ENCODE measurements around the gene LOXL4. TPM values are rescaled to one million over a fixed set of nuclear protein-coding genes. Genes with fewer than 3 reads are reported as not detected.
"Not testable (repeated sequence)": the region's sequence is repeated elsewhere in the genome, so short reads cannot be mapped to it uniquely, and the experiment has no call there.

LOXL4 gene
- total RNA-seq, 1 donor from 2014 or later, result not detected

- Mint-ChIP-seq H3K27ac (no peak overlapping the region), H3K36me3 (ENCODE audit: low read depth) (peaks cover 31% of the 10 kb centered on the region), H3K9me3 (no peaks in the 10 kb centered on the region)
Observed at GRCh38 chr10:98238391-98238790, 29.6 kb downstream of the LOXL4 start.

GRCh38 chr10:98236862-98237261 lies 31.1 kb downstream of the LOXL4 start:
- intact Hi-C loops (cut with micrococcal nuclease), result no loop called here
- Mint-ChIP-seq H3K36me3 (ENCODE audit: low read depth) (peaks cover 29% of the 10 kb centered on the region), H3K4me1 (ENCODE audit: low read depth) (no peaks in the 10 kb centered on the region), H3K27me3 (ENCODE audit: insufficient read depth) (no peaks in the 10 kb centered on the region), H3K4me3 (no peak overlapping the region), H3K27ac (no peak overlapping the region), H3K9me3 (no peaks in the 10 kb centered on the region)
- DNase-seq (ENCODE audit: low spot score), result no peak

More at GRCh38 chr10:98238391-98238790, 29.6 kb downstream of the LOXL4 start:
- H3K4me3 Mint-ChIP-seq, result no peak overlapping the region
- no peak for DNase-seq (ENCODE audit: low spot score)
- H3K27me3 Mint-ChIP-seq (ENCODE audit: insufficient read depth), result no peaks in the 10 kb centered on the region
- intact Hi-C loops (cut with micrococcal nuclease), result no loop called here
- H3K4me1 Mint-ChIP-seq (ENCODE audit: low read depth), result no peaks in the 10 kb centered on the region

DNA sequence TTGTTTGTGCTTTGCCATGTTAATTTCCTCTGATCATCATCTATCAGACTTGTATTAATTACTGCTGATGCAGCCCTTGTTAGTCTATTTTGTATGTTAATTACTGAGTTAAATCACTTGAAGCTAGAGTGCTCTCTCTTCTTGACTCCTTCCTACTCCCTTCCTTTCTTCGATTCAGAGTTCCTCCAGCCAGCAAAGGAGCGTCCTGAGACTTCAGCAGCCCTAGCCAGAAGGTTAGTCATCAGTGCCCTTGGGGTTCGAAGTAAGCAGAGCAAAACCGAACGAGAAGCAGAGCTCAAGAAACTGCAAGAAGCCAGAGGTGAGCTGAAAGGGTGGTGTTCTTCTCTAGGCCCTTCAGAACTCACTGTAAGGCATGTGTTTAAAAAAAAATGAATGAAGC lies 32.1 kb downstream of the LOXL4 start:
- H3K4me3 Mint-ChIP-seq, result no peak overlapping the region
- H3K36me3 Mint-ChIP-seq (ENCODE audit: low read depth), result peaks cover 30% of the 10 kb centered on the region
- DNase-seq (ENCODE audit: low spot score), result no peak
- no peaks in the 10 kb centered on the region for H3K27me3 Mint-ChIP-seq (ENCODE audit: insufficient read depth)
- H3K4me1 Mint-ChIP-seq (ENCODE audit: low read depth), result no peaks in the 10 kb centered on the region
- intact Hi-C loops (cut with micrococcal nuclease), result no loop called here
- H3K9me3 Mint-ChIP-seq, result no peaks in the 10 kb centered on the region
- no peak overlapping the region for H3K27ac Mint-ChIP-seq

GRCh38 chr10:98231417-98231816 lies 36.6 kb downstream of the LOXL4 start:
- H3K27ac Mint-ChIP-seq, result no peak overlapping the region
- no peak for DNase-seq (ENCODE audit: low spot score)
- no peaks in the 10 kb centered on the region for H3K27me3 Mint-ChIP-seq (ENCODE audit: insufficient read depth)
- H3K4me1 Mint-ChIP-seq (ENCODE audit: low read depth), result peaks cover 8% of the 10 kb centered on the region
- no peak overlapping the region for H3K4me3 Mint-ChIP-seq
- peaks cover 4% of the 10 kb centered on the region for H3K9me3 Mint-ChIP-seq
- H3K36me3 Mint-ChIP-seq (ENCODE audit: low read depth), result peaks cover 35% of the 10 kb centered on the region
- intact Hi-C loops (cut with micrococcal nuclease), result no loop called here

DNA sequence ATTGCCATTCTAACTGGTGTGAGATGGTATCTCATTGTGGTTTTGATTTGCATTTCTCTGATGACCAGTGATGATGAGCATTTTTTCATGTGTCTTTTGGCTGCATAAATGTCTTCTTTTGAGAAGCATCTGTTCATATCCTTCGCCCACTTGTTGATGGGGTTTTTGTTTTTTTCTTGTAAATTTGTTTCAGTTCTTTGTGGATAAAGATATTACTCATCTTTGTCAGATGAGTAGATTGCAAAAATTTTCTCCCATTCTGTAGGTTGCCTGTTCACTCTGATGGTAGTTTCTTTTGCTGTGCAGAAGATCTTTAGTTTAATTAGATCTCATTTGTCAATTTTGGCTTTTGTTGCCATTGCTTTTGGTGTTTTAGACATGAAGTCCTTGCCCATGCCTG lies 39.7 kb downstream of the LOXL4 start:
- H3K9me3 Mint-ChIP-seq; DNase-seq (ENCODE audit: low spot score); H3K4me1 Mint-ChIP-seq (ENCODE audit: low read depth); H3K4me3 Mint-ChIP-seq; H3K27me3 Mint-ChIP-seq (ENCODE audit: insufficient read depth): not testable (repeated sequence)
- Mint-ChIP-seq H3K36me3 (ENCODE audit: low read depth) (peaks cover 27% of the 10 kb centered on the region), H3K27ac (peak overlapping the region; percentile 42)
- intact Hi-C loops (cut with micrococcal nuclease), result loop anchor here (5.0 kb wide), 1 partner anchor 91 kb away; no protein-coding TSS in a partner anchor

DNA sequence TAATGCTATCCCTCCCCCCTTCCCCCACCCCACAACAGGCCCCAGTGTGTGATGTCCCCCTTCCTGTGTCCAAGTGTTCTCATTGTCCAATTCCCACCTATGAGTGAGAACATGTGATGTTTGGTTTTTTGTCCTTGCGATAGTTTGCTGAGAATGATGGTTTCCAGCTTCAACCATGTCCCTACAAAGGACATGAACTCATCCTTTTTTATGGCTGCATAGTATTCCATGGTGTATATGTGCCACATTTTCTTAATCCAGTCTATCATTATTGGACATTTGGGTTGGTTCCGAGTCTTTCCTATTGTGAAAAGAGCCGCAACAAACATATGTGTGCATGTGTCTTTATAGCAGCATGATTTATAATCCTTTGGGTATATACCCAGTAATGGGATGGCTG lies 40.3 kb downstream of the LOXL4 start:
- not testable (repeated sequence) for H3K4me3 Mint-ChIP-seq; DNase-seq (ENCODE audit: low spot score); H3K27ac Mint-ChIP-seq; H3K27me3 Mint-ChIP-seq (ENCODE audit: insufficient read depth); H3K9me3 Mint-ChIP-seq; H3K4me1 Mint-ChIP-seq (ENCODE audit: low read depth)
- peaks cover 28% of the 10 kb centered on the region for H3K36me3 Mint-ChIP-seq (ENCODE audit: low read depth)
- intact Hi-C loops (cut with micrococcal nuclease), result loop anchor here (5.0 kb wide), 1 partner anchor 90 kb away; no protein-coding TSS in a partner anchor

DNA sequence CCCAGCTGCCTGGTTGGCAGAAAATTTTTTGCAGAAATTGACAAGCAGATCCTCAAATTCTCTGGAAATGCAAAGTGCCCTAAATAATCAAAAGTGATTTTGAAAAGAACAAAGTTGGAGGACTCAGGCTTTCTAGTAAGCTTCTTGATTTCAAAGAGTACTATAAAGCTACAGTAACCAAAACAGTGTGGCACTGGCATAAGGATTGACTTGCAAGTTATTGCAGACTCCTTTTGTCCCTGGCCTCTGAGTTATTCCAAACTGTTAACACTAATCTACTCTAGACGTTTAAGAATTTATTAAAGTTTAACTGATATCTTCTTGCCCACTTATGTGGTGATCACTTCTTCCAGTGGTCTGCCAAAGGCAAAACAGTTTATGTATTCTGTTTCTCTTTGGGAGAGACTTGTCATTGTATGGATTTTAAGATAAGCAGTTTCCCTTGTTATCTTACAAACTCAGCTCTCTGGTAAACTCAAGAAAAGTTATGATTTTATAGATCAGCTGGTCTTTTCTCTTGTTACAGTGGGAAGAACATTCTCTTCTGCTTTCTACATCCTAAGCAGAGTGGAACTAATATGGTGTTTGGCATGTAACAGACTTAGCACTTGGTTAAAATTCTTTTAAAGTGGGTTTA lies 41.4 kb downstream of the LOXL4 start:
- H3K27me3 Mint-ChIP-seq (ENCODE audit: insufficient read depth), result no peaks in the 10 kb centered on the region
- H3K9me3 Mint-ChIP-seq, result peaks cover 4% of the 10 kb centered on the region
- no peak overlapping the region for H3K27ac Mint-ChIP-seq
- DNase-seq (ENCODE audit: low spot score), result no peak
- intact Hi-C loops (cut with micrococcal nuclease), result loop anchor here (5.0 kb wide), 1 partner anchor 89 kb away; no protein-coding TSS in a partner anchor
- H3K4me3 Mint-ChIP-seq, result no peak overlapping the region
- H3K36me3 Mint-ChIP-seq (ENCODE audit: low read depth), result peaks cover 23% of the 10 kb centered on the region
- peaks cover 8% of the 10 kb centered on the region for H3K4me1 Mint-ChIP-seq (ENCODE audit: low read depth)

- DNase-seq (ENCODE audit: low spot score), result no peak
- H3K4me3 Mint-ChIP-seq, result no peak overlapping the region
- peaks cover 14% of the 10 kb centered on the region for H3K36me3 Mint-ChIP-seq (ENCODE audit: low read depth)
- intact Hi-C loops (cut with micrococcal nuclease), result loop anchor here (5.0 kb wide), 1 partner anchor 88 kb away; no protein-coding TSS in a partner anchor
- peaks cover 7% of the 10 kb centered on the region for H3K9me3 Mint-ChIP-seq
- H3K27ac Mint-ChIP-seq, result no peak overlapping the region
- H3K27me3 Mint-ChIP-seq (ENCODE audit: insufficient read depth), result no peaks in the 10 kb centered on the region
- peaks cover 8% of the 10 kb centered on the region for H3K4me1 Mint-ChIP-seq (ENCODE audit: low read depth)
Observed at GRCh38 chr10:98224996-98225395, 43.0 kb downstream of the LOXL4 start.

GRCh38 chr10:98224509-98224908 lies 43.5 kb downstream of the LOXL4 start:
- Mint-ChIP-seq H3K27ac (no peak overlapping the region), H3K9me3 (peaks cover 11% of the 10 kb centered on the region), H3K4me1 (ENCODE audit: low read depth) (peaks cover 8% of the 10 kb centered on the region), H3K36me3 (ENCODE audit: low read depth) (peaks cover 19% of the 10 kb centered on the region), H3K4me3 (no peak overlapping the region), H3K27me3 (ENCODE audit: insufficient read depth) (no peaks in the 10 kb centered on the region)
- DNase-seq (ENCODE audit: low spot score), result no peak
- intact Hi-C loops (cut with micrococcal nuclease), result no loop called here

- intact Hi-C loops (cut with micrococcal nuclease), result no loop called here
- Mint-ChIP-seq H3K36me3 (ENCODE audit: low read depth) (peaks cover 24% of the 10 kb centered on the region), H3K27me3 (ENCODE audit: insufficient read depth) (no peaks in the 10 kb centered on the region), H3K9me3 (peaks cover 17% of the 10 kb centered on the region), H3K4me1 (ENCODE audit: low read depth) (peaks cover 8% of the 10 kb centered on the region), H3K4me3 (no peak overlapping the region), H3K27ac (no peak overlapping the region)
- DNase-seq (ENCODE audit: low spot score), result no peak
Observed at GRCh38 chr10:98223874-98224273, 44.1 kb downstream of the LOXL4 start.

GRCh38 chr10:98217801-98218200 lies 50.2 kb downstream of the LOXL4 start:
- intact Hi-C loops (cut with micrococcal nuclease), result no loop called here
- H3K27me3 Mint-ChIP-seq (ENCODE audit: insufficient read depth), result no peaks in the 10 kb centered on the region
- peaks cover 32% of the 10 kb centered on the region for H3K9me3 Mint-ChIP-seq
- peaks cover 39% of the 10 kb centered on the region for H3K36me3 Mint-ChIP-seq (ENCODE audit: low read depth)
- H3K27ac Mint-ChIP-seq, result no peak overlapping the region
- no peak for DNase-seq (ENCODE audit: low spot score)
- H3K4me3 Mint-ChIP-seq, result no peak overlapping the region
- no peaks in the 10 kb centered on the region for H3K4me1 Mint-ChIP-seq (ENCODE audit: low read depth)

DNA sequence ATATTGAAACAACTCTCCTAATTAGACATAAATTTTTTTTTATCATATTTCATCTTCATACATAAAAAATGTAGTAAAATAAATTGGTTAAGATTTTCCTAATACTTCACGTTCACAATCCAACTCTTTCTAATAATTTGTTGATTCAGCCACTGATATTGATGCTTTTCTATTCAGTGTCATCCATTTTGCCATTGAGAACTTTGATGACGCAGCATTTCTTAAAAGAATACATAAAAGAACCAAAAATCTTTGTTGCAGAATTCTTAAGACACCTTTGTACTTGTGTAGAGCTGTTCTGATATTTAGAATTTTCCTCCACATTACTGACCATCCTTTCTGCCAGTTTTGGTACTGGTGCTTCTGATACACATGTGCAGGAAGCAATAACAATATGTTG lies 52.6 kb downstream of the LOXL4 start:
- no peak for DNase-seq (ENCODE audit: low spot score)
- Mint-ChIP-seq H3K27me3 (ENCODE audit: insufficient read depth) (no peaks in the 10 kb centered on the region), H3K9me3 (peaks cover 32% of the 10 kb centered on the region), H3K27ac (no peak overlapping the region), H3K4me3 (no peak overlapping the region), H3K4me1 (ENCODE audit: low read depth) (no peaks in the 10 kb centered on the region), H3K36me3 (ENCODE audit: low read depth) (peaks cover 50% of the 10 kb centered on the region)
- intact Hi-C loops (cut with micrococcal nuclease), result no loop called here

DNA sequence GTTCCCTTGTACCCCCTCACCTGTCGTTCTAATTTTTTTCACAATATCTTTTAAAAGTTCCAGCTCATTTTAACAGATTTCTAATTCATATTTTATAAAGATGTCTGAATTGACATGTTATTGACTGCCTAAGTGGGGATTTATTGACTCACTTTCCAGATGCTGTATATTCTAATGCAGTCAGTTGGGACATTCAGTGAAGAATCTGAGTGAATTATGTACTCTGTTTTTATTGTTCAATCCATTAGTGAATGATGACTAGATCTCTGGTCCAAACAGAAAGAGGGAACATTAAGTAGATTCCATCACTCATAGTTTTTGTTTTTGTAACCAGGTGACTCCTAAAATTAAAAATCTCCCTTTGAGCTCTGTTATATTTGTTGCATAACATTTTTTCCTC lies 54.3 kb downstream of the LOXL4 start:
- Mint-ChIP-seq H3K4me1 (ENCODE audit: low read depth) (no peaks in the 10 kb centered on the region), H3K27ac (no peak overlapping the region), H3K4me3 (no peak overlapping the region), H3K27me3 (ENCODE audit: insufficient read depth) (no peaks in the 10 kb centered on the region), H3K36me3 (ENCODE audit: low read depth) (peaks cover 49% of the 10 kb centered on the region), H3K9me3 (peaks cover 18% of the 10 kb centered on the region)
- DNase-seq (ENCODE audit: low spot score), result no peak
- intact Hi-C loops (cut with micrococcal nuclease), result no loop called here

- Mint-ChIP-seq H3K4me1 (ENCODE audit: low read depth) (peaks cover under 1% of the 10 kb centered on the region), H3K27me3 (ENCODE audit: insufficient read depth) (no peaks in the 10 kb centered on the region), H3K27ac (no peak overlapping the region), H3K9me3 (peaks cover 3% of the 10 kb centered on the region), H3K36me3 (ENCODE audit: low read depth) (peaks cover 47% of the 10 kb centered on the region), H3K4me3 (no peak overlapping the region)
- DNase-seq (ENCODE audit: low spot score), result no peak
- intact Hi-C loops (cut with micrococcal nuclease), result no loop called here
Observed at GRCh38 chr10:98212196-98212595, 55.8 kb downstream of the LOXL4 start.
